Astrocyte (in vitro differentiated cells and primary cell): ENCODE data around the gene GHDC. TPM values are rescaled to one million over a fixed set of nuclear protein-coding genes. Genes with fewer than 3 reads are reported as not detected.

Experiments used
- DNase-seq: peaks from one replicate; pipeline ENCODE4 v3.0.0-alpha.2; 2010; ENCODE audit warnings: low read depth
- FAIRE-seq: peaks from 2 replicates; lab custom pipeline; 2011; peaks lifted over from hg19 to GRCh38; lab: Jason Lieb, UNC
- H2AFZ ChIP-seq: 2 replicates; pipeline ENCODE4 v1.6.0; 2012; ENCODE audit warnings: low read depth, low read length, inconsistent platforms
- H3K27ac ChIP-seq: 2 replicates; pipeline ENCODE4 v1.5.1; 2011; ENCODE audit warnings: low read depth, low read length, inconsistent platforms
- H3K27me3 ChIP-seq: 2 replicates; pipeline ENCODE4 v1.6.0; 2011; ENCODE audit warnings: low read length, inconsistent platforms; ENCODE audit not compliant: insufficient read depth
- H3K36me3 ChIP-seq: 2 replicates; pipeline ENCODE4 v1.5.1; 2011; ENCODE audit warnings: low read length, inconsistent platforms; ENCODE audit not compliant: insufficient read depth
- H3K4me1 ChIP-seq: 2 replicates; pipeline ENCODE4 v1.5.1; 2011; ENCODE audit warnings: low read length, inconsistent platforms; ENCODE audit not compliant: insufficient read depth
- H3K4me2 ChIP-seq: 2 replicates; pipeline ENCODE4 v1.6.0; 2012; ENCODE audit warnings: low read length, inconsistent platforms
- H3K4me3 ChIP-seq: 2 replicates; pipeline ENCODE4 v1.5.1; 2011; ENCODE audit warnings: low read depth, mild to moderate bottlenecking, low read length, inconsistent platforms; ENCODE audit not compliant: insufficient read depth
- H3K79me2 ChIP-seq: 2 replicates; pipeline ENCODE4 v1.6.0; 2012; ENCODE audit warnings: mild to moderate bottlenecking, low read length, inconsistent platforms; ENCODE audit not compliant: insufficient read depth
- H3K9ac ChIP-seq: 2 replicates; pipeline ENCODE4 v1.6.0; 2012; ENCODE audit warnings: mild to moderate bottlenecking, low read length, inconsistent platforms
- H3K9me3 ChIP-seq: 2 replicates; pipeline ENCODE4 v1.5.1; 2012; ENCODE audit warnings: low read depth, mild to moderate bottlenecking, low read length, inconsistent platforms; ENCODE audit not compliant: insufficient read depth
- H4K20me1 ChIP-seq: 2 replicates; pipeline ENCODE4 v1.6.0; 2012; ENCODE audit warnings: low read length, inconsistent platforms; ENCODE audit not compliant: insufficient read depth
- H3K27ac Mint-ChIP-seq: one replicate; pipeline ENCODE4 v1.8.0; 2021; ENCODE audit warnings: mild to moderate bottlenecking, mixed read lengths; ENCODE audit not compliant: unreplicated experiment
- H3K27me3 Mint-ChIP-seq: one replicate; pipeline ENCODE4 v1.8.0; 2021; ENCODE audit warnings: low read depth, mixed read lengths; ENCODE audit not compliant: unreplicated experiment
- H3K36me3 Mint-ChIP-seq: one replicate; pipeline ENCODE4 v1.8.0; 2021; ENCODE audit warnings: low read depth, mixed read lengths; ENCODE audit not compliant: unreplicated experiment
- H3K4me1 Mint-ChIP-seq: one replicate; pipeline ENCODE4 v1.8.0; 2021; ENCODE audit warnings: low read depth, mixed read lengths; ENCODE audit not compliant: unreplicated experiment
- H3K4me3 Mint-ChIP-seq: one replicate; pipeline ENCODE4 v1.8.0; 2021; ENCODE audit warnings: mild to moderate bottlenecking, moderate library complexity, mixed read lengths; ENCODE audit not compliant: unreplicated experiment
- H3K9me3 Mint-ChIP-seq: one replicate; pipeline ENCODE4 v1.8.0; 2021; ENCODE audit warnings: mild to moderate bottlenecking, mixed read lengths; ENCODE audit not compliant: unreplicated experiment
- CTCF ChIP-seq: IDR thresholded peaks from 2 replicates; pipeline ENCODE4 v1.5.1; 2011; ENCODE audit warnings: low read depth, mild to moderate bottlenecking, inconsistent platforms, low read length, moderate library complexity; ENCODE audit not compliant: insufficient read depth
- EZH2 ChIP-seq: IDR thresholded peaks from 2 replicates; pipeline ENCODE4 v1.6.1; 2012; ENCODE audit warnings: mild to moderate bottlenecking, low read length, inconsistent platforms; ENCODE audit not compliant: insufficient read depth
- total RNA-seq: library from RNA; stranded (reverse); gene quantifications from 2 replicates; pipeline ENCODE4 v1.2.1, GENCODE V29; 2021

GHDC gene
- total RNA-seq, 1 donor from 2014 or later = 0.64 TPM

GRCh38 chr17:42178817-42179216 is 15.5 kb downstream of the GHDC start:
- TF ChIP-seq EZH2 (no peak), CTCF (no peak)
- Histone ChIP-seq H3K4me1 (peaks cover 6% of the 10 kb centered on the region), H3K27ac (no peak overlapping the region), H2AFZ (no peak overlapping the region), H3K79me2 (no peaks in the 10 kb centered on the region), H3K27me3 (peaks cover 33% of the 10 kb centered on the region), H3K9me3 (no peaks in the 10 kb centered on the region), H3K9ac (no peak overlapping the region), H3K36me3 (no peaks in the 10 kb centered on the region), H4K20me1 (peaks cover 4% of the 10 kb centered on the region), H3K4me2 (no peak overlapping the region), H3K4me3 (no peak overlapping the region)
- H3K9me3 Mint-ChIP-seq = no peaks in the 10 kb centered on the region
- no peaks in the 10 kb centered on the region for H3K36me3 Mint-ChIP-seq
- no peak for FAIRE-seq
- no peak for DNase-seq
- peaks cover 7% of the 10 kb centered on the region for H3K4me1 Mint-ChIP-seq
- H3K27me3 Mint-ChIP-seq = peaks cover 63% of the 10 kb centered on the region
- no peak overlapping the region for H3K27ac Mint-ChIP-seq
- H3K4me3 Mint-ChIP-seq = no peak overlapping the region

DNA sequence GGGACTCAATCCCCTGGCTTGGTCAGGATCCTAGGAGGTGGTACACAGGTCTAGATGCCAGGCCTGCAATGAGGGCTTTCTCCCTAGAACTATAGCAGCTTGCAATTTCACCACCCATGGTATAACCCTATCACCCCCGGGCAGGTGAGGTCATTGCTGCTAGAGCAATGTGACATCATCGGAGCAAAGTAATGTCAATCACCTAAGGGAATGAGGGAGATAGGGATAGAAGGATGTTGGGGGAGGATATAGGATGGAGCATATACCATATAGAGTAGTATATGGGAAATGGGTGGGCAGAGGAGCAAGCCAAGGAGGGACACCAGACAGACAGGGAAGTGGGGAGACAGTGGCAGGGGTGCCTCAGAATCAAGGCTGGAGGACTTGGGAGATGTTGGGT is 16.6 kb downstream of the GHDC start:
- DNase-seq = no peak
- no peaks in the 10 kb centered on the region for H3K36me3 ChIP-seq
- Mint-ChIP-seq H3K4me1 (no peaks in the 10 kb centered on the region), H3K36me3 (no peaks in the 10 kb centered on the region), H3K27me3 (peaks cover 68% of the 10 kb centered on the region), H3K27ac (no peak overlapping the region), H3K9me3 (no peaks in the 10 kb centered on the region), H3K4me3 (no peak overlapping the region)
- no peak overlapping the region for H3K4me2 ChIP-seq
- no peak overlapping the region for H3K9ac ChIP-seq
- H4K20me1 ChIP-seq = no peaks in the 10 kb centered on the region
- H3K79me2 ChIP-seq = no peaks in the 10 kb centered on the region
- no peak for FAIRE-seq
- no peak overlapping the region for H3K27ac ChIP-seq
- H2AFZ ChIP-seq = no peak overlapping the region
- H3K4me1 ChIP-seq = no peaks in the 10 kb centered on the region
- TF ChIP-seq EZH2 (no peak), CTCF (no peak)
- no peaks in the 10 kb centered on the region for H3K9me3 ChIP-seq
- no peak overlapping the region for H3K4me3 ChIP-seq
- peaks cover 35% of the 10 kb centered on the region for H3K27me3 ChIP-seq

- no peak overlapping the region for H3K27ac Mint-ChIP-seq
- peaks cover 56% of the 10 kb centered on the region for H3K27me3 Mint-ChIP-seq
- H3K4me1 ChIP-seq = no peaks in the 10 kb centered on the region
- no peaks in the 10 kb centered on the region for H3K9me3 Mint-ChIP-seq
- DNase-seq = no peak
- no peak for FAIRE-seq
- H3K79me2 ChIP-seq = no peaks in the 10 kb centered on the region
- no peaks in the 10 kb centered on the region for H3K9me3 ChIP-seq
- no peak overlapping the region for H3K4me3 Mint-ChIP-seq
- no peaks in the 10 kb centered on the region for H4K20me1 ChIP-seq
- H3K4me1 Mint-ChIP-seq = no peaks in the 10 kb centered on the region
- TF ChIP-seq EZH2 = no peak
- no peak for TF ChIP-seq CTCF
- no peak overlapping the region for H3K4me3 ChIP-seq
- H3K4me2 ChIP-seq = no peak overlapping the region
- no peak overlapping the region for H3K27ac ChIP-seq
- no peak overlapping the region for H2AFZ ChIP-seq
- no peak overlapping the region for H3K9ac ChIP-seq
- H3K36me3 Mint-ChIP-seq = no peaks in the 10 kb centered on the region
- H3K36me3 ChIP-seq = no peaks in the 10 kb centered on the region
- peaks cover 14% of the 10 kb centered on the region for H3K27me3 ChIP-seq
Observed at GRCh38 chr17:42174126-42174783, 20.0 kb downstream of the GHDC start.
